ENCODE measurements around the gene EPM2AIP1. TPM values are rescaled to one million over a fixed set of nuclear protein-coding genes. Genes with fewer than 3 reads are reported as not detected.

EPM2AIP1 gene
- total and polyA plus RNA-seq, 9 of the 15 experiments (the other 6 are each of a cell fraction or from before 2014, with no cell fraction given): 6.7 to 44.8 (median 25.2) TPM

DNA sequence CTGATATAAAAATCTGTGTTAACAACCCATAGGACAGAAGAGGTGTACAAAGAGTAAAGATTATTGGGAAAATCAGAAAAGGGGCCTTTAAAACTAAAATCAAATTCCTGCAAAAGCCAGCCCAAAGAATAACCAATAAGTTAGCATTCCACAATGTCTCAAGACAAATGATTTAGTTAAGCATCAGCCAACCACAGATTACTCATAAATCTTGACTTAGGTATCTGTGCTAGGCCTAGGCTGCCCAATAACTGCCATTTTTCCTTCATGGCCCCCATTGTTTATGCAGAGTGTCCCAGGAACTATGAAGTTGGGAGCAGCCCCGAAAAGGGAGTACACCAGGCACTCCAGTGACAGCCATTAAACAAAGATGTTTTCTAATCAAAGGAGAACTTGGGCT is 55.4 kb downstream of the EPM2AIP1 start:
- in situ Hi-C loops (cut with MboI) (no loop called here), intact Hi-C loops (cut with micrococcal nuclease) (no loop called here)
- FAIRE-seq (no peak), ATAC-seq (no peak), DNase-seq (ENCODE audit: extremely low read depth in 1 of 4, low spot score in 3 of 4) (no peak)
- BruUV-seq (replicated peaks): no TSS peak
- no peak for TF ChIP-seq ZNF778 (CRISPR knock-in tag; IDR thresholded peaks at IDR 0.05)
- TF ChIP-seq, protein P1, sequence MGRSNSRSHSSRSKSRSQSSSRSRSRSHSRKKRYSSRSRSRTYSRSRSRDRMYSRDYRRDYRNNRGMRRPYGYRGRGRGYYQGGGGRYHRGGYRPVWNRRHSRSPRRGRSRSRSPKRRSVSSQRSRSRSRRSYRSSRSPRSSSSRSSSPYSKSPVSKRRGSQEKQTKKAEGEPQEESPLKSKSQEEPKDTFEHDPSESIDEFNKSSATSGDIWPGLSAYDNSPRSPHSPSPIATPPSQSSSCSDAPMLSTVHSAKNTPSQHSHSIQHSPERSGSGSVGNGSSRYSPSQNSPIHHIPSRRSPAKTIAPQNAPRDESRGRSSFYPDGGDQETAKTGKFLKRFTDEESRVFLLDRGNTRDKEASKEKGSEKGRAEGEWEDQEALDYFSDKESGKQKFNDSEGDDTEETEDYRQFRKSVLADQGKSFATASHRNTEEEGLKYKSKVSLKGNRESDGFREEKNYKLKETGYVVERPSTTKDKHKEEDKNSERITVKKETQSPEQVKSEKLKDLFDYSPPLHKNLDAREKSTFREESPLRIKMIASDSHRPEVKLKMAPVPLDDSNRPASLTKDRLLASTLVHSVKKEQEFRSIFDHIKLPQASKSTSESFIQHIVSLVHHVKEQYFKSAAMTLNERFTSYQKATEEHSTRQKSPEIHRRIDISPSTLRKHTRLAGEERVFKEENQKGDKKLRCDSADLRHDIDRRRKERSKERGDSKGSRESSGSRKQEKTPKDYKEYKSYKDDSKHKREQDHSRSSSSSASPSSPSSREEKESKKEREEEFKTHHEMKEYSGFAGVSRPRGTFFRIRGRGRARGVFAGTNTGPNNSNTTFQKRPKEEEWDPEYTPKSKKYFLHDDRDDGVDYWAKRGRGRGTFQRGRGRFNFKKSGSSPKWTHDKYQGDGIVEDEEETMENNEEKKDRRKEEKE (IDR thresholded peaks at IDR 0.05; ENCODE audit: borderline replicate concordance in 1 of 2, control insufficient read depth in 1 of 2, low read depth in 2 of 2, low read length in 1 of 2): no peak
- TF ChIP-seq MEIS2 (IDR thresholded peaks at IDR 0.05; ENCODE audit: partially characterized antibody): peak; percentile 28
- Histone ChIP-seq H3K4me1 (replicated peaks in 1 of 2; ENCODE audit: control insufficient read depth in 2 of 2, insufficient read depth in 2 of 2, low read length in 2 of 2) (peaks cover 14 to 38% of the 10 kb centered on the region in 2 experiments), H3K9ac (ENCODE audit: insufficient read depth in 1 of 2, low read depth in 2 of 2, low read length in 2 of 2) (no peak overlapping the region), H2AFZ (ENCODE audit: low read depth, low read length) (peak overlapping the region; percentile 72; the same call in 1 of the 2 replicates), H3K27ac (ENCODE audit: extremely low read depth, low read depth, low read length) (no peak overlapping the region), H3K9me1 (ENCODE audit: control insufficient read depth, insufficient read depth, low read length) (no peaks in the 10 kb centered on the region), H3K79me2 (ENCODE audit: control insufficient read depth, insufficient read depth, low read length) (no peaks in the 10 kb centered on the region), H3K4me2 (ENCODE audit: insufficient read depth, low read length) (no peak overlapping the region), H3K4me3 (no peak overlapping the region), H3K36me3 (ENCODE audit: control insufficient read depth, insufficient read depth, low read length) (no peaks in the 10 kb centered on the region), H3K27me3 (ENCODE audit: control insufficient read depth in 2 of 2, insufficient read depth in 2 of 2, low read length in 2 of 2) (no peaks in the 10 kb centered on the region), H3K9me3 (replicated peaks; ENCODE audit: control insufficient read depth, insufficient read depth, low read depth, low read length) (no peaks in the 10 kb centered on the region), H4K20me1 (replicated peaks; ENCODE audit: control insufficient read depth, insufficient read depth, low read length) (no peaks in the 10 kb centered on the region)
- POLR2A ChIA-PET: no interaction called here
- CTCF ChIA-PET (ENCODE audit: low intra/inter-chr PET ratio): no interaction called here
- 40% methylated on average over 1 of the region's 1 CpG for WGBS (ENCODE audit: insufficient coverage, low coverage, missing lambda C conversion rate)

Small RNA genes lying within 50 kb of the gene (small RNA-seq; reads per million reads assigned to genes)
- gene RNU6ATAC4P: not detected

Other genes starting within 250 kb of the EPM2AIP1 start
- gene DCLK3, start 228.6 kb downstream of the EPM2AIP1 start, total RNA-seq (2014; rRNA removed): not detected in 2 replicates
- gene DCLK3, start 228.6 kb downstream of the EPM2AIP1 start, total RNA-seq (2014; rRNA removed; fragmentation: Illumina TruSeq; extraction: Trizol): not detected in 2 replicates
- gene DCLK3, start 228.6 kb downstream of the EPM2AIP1 start, total RNA-seq (2015; rRNA removed; fragmentation: Illumina TruSeq; extraction: Trizol): not detected in 2 replicates
- not detected in 2 replicates for gene DCLK3, start 228.6 kb downstream of the EPM2AIP1 start, total RNA-seq (2021)
- gene DCLK3, start 228.6 kb downstream of the EPM2AIP1 start, polyA plus RNA-seq (2011; rRNA removed): not detected in 2 replicates
- gene DCLK3, start 228.6 kb downstream of the EPM2AIP1 start, polyA plus RNA-seq (2014; fragmentation: Illumina TruSeq; extraction: Trizol): not detected in 2 replicates
- gene DCLK3, start 228.6 kb downstream of the EPM2AIP1 start, polyA plus RNA-seq (2014; fragmentation: Nextera tagmentation; extraction: Ambion mirVana): not detected
- not detected in 2 replicates for gene DCLK3, start 228.6 kb downstream of the EPM2AIP1 start, polyA plus RNA-seq (2014; rRNA removed)
- gene TRANK1, start 48.1 kb downstream of the EPM2AIP1 start, total RNA-seq (2014; rRNA removed): 2.0 and 2.5 TPM in 2 replicates
- 2.6 and 2.7 TPM in 2 replicates for gene TRANK1, start 48.1 kb downstream of the EPM2AIP1 start, total RNA-seq (2014; rRNA removed; fragmentation: Illumina TruSeq; extraction: Trizol)
- 3.8 and 4.8 TPM in 2 replicates for gene TRANK1, start 48.1 kb downstream of the EPM2AIP1 start, total RNA-seq (2015; rRNA removed; fragmentation: Illumina TruSeq; extraction: Trizol)
- gene TRANK1, start 48.1 kb downstream of the EPM2AIP1 start, total RNA-seq (2021): 3.9 and 5.3 TPM in 2 replicates
- 4.1 and 10.6 TPM in 2 replicates for gene TRANK1, start 48.1 kb downstream of the EPM2AIP1 start, polyA plus RNA-seq (2011; rRNA removed)
- 2.1 TPM in 2 replicates for gene TRANK1, start 48.1 kb downstream of the EPM2AIP1 start, polyA plus RNA-seq (2014; fragmentation: Illumina TruSeq; extraction: Trizol)
- gene TRANK1, start 48.1 kb downstream of the EPM2AIP1 start, polyA plus RNA-seq (2014; fragmentation: Nextera tagmentation; extraction: Ambion mirVana): under 1 TPM; 0.41 to 0.49 TPM
- gene TRANK1, start 48.1 kb downstream of the EPM2AIP1 start, polyA plus RNA-seq (2014; rRNA removed): 1.3 and 1.8 TPM in 2 replicates
- gene MLH1, start 387 bp upstream of the EPM2AIP1 start, total RNA-seq (2014; rRNA removed): 106 and 123 TPM in 2 replicates
- gene MLH1, start 387 bp upstream of the EPM2AIP1 start, total RNA-seq (2014; rRNA removed; fragmentation: Illumina TruSeq; extraction: Trizol): 116 and 132 TPM in 2 replicates
- gene MLH1, start 387 bp upstream of the EPM2AIP1 start, total RNA-seq (2015; rRNA removed; fragmentation: Illumina TruSeq; extraction: Trizol): 117 TPM in 2 replicates
- gene MLH1, start 387 bp upstream of the EPM2AIP1 start, total RNA-seq (2021): 76.0 and 76.4 TPM in 2 replicates
- gene MLH1, start 387 bp upstream of the EPM2AIP1 start, polyA plus RNA-seq (2011; rRNA removed): 103 and 144 TPM in 2 replicates
- 122 and 155 TPM in 2 replicates for gene MLH1, start 387 bp upstream of the EPM2AIP1 start, polyA plus RNA-seq (2014; fragmentation: Illumina TruSeq; extraction: Trizol)
- gene MLH1, start 387 bp upstream of the EPM2AIP1 start, polyA plus RNA-seq (2014; fragmentation: Nextera tagmentation; extraction: Ambion mirVana): 100 to 1,000 TPM in 1 of 2 experiments, 10 to 100 TPM in 1; 81.6 to 134 TPM
- gene MLH1, start 387 bp upstream of the EPM2AIP1 start, polyA plus RNA-seq (2014; rRNA removed): 82.1 and 113 TPM in 2 replicates
- gene LRRFIP2, start 181.5 kb upstream of the EPM2AIP1 start, total RNA-seq (2014; rRNA removed): 44.9 and 53.9 TPM in 2 replicates
- 46.2 and 55.4 TPM in 2 replicates for gene LRRFIP2, start 181.5 kb upstream of the EPM2AIP1 start, total RNA-seq (2014; rRNA removed; fragmentation: Illumina TruSeq; extraction: Trizol)
- gene LRRFIP2, start 181.5 kb upstream of the EPM2AIP1 start, total RNA-seq (2015; rRNA removed; fragmentation: Illumina TruSeq; extraction: Trizol): 46.0 and 49.4 TPM in 2 replicates
- gene LRRFIP2, start 181.5 kb upstream of the EPM2AIP1 start, total RNA-seq (2021): 41.6 and 46.6 TPM in 2 replicates
- 24.4 and 37.0 TPM in 2 replicates for gene LRRFIP2, start 181.5 kb upstream of the EPM2AIP1 start, polyA plus RNA-seq (2011; rRNA removed)
- 38.4 and 42.7 TPM in 2 replicates for gene LRRFIP2, start 181.5 kb upstream of the EPM2AIP1 start, polyA plus RNA-seq (2014; fragmentation: Illumina TruSeq; extraction: Trizol)
- 10 to 100 TPM in 1 of 2 experiments, 1 to 10 TPM in 1; 9.9 to 11.2 TPM for gene LRRFIP2, start 181.5 kb upstream of the EPM2AIP1 start, polyA plus RNA-seq (2014; fragmentation: Nextera tagmentation; extraction: Ambion mirVana)
- gene LRRFIP2, start 181.5 kb upstream of the EPM2AIP1 start, polyA plus RNA-seq (2014; rRNA removed): 40.7 and 46.6 TPM in 2 replicates